ENCODE results near the gene CHMP4A.
A peak's percentile ranks its signal among the peaks of the same experiment; 100 is the strongest.
"Not testable (repeated sequence)": the region's sequence is repeated elsewhere in the genome, so short reads cannot be mapped to it uniquely, and the experiment has no call there.

The CHMP4A gene

DNA sequence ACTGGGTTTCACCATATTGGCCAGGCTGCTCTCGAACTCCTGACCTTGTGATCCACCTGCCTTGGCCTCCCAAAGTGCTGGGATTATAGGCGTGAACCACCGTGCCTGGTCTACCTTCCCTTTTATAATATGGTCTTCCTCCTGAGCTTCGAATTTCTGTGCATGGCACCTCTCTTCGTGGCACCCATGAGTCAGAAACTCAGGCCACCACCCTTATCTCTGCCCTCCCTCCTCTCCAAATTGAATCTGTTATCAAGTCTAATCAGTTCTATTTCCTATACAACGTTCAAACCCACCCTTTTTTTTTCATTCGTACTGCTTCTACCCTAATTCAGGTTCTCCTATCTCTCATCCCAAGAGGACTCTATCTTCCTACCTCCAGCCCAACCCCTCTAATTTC lies 34.1 kb upstream of the CHMP4A start:
- FAIRE-seq = no peak
- no peak for DNase-seq (ENCODE audit: low spot score)

DNA sequence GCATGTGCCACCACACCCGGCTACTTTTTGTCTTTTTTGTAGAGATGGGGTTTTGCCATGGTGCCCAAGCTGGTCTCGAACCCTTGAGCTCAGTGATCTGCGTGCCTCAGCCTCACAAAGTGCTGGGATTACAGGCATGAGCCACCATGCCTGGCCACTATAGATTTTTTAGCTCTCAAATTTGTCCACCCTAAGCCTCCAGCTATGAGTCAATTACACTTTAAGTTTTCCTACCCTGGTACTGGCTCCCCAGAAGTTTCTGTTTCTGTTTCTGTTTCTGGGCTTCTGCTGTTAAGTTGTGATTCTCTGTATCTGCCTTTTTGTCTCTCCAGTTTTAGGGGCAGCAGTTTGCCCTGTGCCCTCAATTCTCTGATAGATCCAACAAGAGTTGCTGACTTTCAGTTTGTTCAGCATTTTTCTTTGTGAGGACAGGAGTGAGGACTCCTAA lies 33.5 kb upstream of the CHMP4A start:
- no peak for DNase-seq (ENCODE audit: low spot score)
- FAIRE-seq = no peak

DNA sequence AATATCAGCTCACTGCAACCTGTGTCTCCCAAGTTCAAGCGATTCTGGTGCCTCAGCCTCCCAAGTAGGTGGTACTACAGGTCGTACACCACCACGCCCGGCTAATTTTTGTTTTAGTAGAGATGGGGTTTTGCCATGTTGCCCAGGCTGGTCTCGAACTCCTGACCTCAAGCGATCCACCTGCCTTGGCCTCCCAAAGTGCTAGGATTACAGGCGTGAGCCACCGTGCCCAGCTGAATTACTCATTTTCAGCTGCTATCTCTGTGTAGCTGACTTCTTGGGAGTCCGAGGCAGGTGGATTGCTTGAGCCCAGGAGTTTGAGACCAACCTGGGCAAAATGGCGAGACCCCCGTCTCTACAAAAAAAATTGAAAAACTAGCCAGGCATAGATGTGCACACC lies 32.1 kb upstream of the CHMP4A start:
- DNase-seq (ENCODE audit: low spot score); FAIRE-seq: not testable (repeated sequence)

DNA sequence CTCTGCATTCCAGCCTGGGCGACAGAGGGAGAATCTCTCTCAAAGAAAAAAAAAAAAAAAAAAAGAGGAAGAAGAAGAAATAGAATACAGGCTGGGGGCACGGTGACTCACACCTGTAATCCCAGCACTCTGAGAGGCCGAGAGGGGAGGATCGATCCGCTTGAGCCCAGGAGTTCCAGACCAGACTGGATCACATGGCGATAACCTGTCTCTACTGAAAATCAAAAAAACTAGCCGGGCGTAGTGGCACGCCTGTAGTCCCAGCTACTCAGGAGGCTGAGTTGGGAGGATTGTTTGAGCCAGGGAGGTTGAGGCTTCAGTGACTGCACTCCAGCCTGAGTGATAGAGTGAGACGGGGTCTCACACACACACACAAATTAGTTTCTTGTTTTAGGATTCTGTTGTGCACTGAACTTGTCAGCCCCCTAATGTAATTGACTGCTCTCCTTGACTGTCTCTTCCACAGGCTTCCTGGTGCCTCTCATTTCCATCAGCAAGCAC lies 30.1 kb upstream of the CHMP4A start:
- FAIRE-seq = no peak
- peak; percentile 27 for DNase-seq (ENCODE audit: low spot score)

DNA sequence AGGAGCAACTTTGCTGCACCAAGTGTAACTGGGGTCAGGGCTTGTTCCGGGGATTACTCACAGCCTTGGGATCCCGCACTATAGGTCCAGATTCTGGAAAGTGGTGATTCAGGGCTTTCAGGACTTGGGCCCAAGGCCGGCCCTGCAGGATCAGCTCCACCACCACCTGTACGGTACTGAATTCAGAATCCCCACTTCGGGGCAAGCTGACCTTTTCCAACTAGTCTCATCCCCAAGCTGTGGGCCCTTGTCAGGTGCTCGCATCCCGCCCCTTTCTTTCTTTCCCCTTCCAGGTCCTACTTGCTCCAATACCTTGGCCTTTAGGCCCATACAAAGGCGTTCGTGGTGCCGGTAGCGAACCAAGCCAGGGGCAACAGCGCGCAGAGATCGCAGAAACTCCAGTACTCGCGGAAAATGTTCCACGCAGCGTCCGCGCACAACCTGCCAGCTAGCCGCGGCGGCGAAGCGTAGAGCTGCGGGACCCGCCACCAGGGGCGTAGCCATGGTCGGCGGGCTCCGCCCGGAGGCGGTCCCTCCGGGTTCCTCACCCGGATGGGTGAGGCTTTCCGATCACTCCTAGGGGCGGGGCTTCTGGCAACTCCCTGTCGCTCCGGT lies 28.6 kb upstream of the CHMP4A start:
- peak; percentile 97 for DNase-seq (ENCODE audit: low spot score)
- no peak for FAIRE-seq

DNA sequence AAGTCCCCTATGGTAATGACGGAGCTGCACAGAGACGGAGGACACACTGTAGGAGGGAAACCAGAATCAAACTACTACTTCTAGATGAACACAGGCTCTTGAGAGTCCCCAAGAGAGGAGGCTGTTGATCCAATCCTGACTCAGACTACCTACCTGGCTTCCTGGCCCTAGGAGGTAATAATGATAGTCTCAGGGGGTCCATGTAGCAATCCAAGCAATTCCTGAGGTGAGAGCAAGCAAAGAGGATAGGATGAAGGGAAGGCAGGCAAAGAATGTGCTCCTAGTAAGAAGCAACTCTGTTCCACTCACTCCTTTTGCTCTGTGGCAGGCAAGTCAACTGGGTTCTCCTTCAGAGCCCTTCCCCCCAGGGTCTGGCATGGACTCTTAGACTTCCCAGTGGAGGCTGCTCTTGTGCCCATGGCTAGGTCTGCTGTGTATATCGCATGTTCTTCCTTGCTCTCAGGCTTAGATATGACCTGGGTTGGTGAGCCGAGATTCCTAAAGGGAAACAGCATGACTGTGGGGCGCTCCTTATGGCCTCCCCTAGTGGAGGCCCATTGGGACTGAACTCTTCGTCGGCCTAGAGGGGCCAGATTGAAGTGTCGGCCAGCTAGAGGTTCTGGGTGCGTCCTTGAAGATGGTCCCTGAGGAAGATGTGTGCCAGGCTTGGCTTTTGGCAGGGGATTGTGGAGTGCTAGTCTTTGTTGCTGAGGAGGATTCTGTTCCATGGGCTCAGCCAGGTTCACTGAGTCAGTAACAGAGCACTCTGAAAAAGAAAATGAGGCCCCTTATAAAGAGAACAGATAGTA lies 27.0 kb upstream of the CHMP4A start:
- DNase-seq (ENCODE audit: low spot score) = no peak
- FAIRE-seq = no peak

DNA sequence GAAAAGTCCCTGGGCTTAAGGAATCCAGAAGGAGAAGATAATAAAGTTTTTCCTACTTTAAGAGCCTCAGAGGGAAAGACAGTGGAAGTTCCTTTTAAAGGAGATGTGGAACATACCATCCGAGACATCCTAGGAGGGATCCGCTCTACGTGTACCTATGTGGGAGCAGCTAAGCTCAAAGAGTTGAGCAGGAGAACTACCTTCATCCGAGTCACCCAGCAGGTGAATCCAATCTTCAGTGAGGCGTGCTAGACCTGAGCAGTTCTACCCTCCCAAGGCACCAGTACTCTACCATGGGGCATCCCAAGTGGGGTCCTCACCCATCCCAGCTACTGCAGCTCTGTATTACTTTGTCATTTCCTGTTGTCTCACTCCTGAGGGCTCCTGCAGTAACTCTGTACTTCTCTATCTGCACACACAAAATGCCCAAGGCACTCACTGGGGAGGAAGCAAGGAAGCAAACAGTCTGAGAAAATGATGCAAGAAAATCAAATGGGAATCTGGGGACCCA lies 25.3 kb upstream of the CHMP4A start:
- FAIRE-seq = no peak

DNA sequence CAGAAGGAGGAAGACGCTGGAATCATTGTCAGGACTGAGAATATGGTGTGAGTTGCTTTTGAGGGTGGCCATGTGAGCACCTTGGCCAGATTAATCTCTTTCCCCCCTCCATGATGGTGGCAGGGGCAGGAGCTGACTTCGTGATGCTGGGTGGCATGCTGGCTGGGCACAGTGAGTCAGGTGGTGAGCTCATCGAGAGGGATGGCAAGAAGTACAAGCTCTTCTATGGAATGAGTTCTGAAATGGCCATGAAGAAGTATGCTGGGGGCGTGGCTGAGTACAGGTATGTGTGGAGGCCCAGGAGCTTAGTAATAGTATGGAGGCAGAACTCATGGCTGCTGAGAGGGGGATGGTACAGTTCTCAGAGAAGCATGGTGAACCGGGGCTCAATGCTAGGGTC lies 24.8 kb upstream of the CHMP4A start:
- no peak for FAIRE-seq
- DNase-seq (ENCODE audit: low spot score) = no peak

More for the DNA sequence above, 25.3 kb upstream of the CHMP4A start:
- no peak for DNase-seq (ENCODE audit: low spot score)

DNA sequence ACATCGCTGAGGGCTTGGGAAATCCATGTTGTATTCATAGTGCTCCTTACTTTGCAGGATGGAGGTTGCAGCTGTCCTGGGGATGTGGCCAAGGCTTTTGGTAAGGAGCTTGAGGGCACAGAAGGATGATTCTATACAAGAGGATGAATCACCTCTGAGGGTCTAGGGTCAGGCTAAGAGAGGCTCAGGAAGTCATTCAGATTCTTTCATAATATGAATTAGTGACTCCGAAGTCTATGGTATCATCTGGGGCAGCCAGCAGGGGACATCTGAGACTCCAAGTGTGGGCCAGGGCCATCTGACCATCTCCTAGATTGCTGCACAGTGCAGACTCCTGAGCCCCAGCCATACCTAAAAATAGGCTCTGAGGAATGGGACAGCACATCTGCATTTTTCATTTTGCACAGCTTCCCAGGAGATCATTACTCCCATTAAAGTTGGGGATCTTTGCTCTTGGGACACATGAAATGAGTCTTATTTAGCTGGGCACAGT lies 24.2 kb upstream of the CHMP4A start:
- no peak for FAIRE-seq
- no peak for DNase-seq (ENCODE audit: low spot score)

DNA sequence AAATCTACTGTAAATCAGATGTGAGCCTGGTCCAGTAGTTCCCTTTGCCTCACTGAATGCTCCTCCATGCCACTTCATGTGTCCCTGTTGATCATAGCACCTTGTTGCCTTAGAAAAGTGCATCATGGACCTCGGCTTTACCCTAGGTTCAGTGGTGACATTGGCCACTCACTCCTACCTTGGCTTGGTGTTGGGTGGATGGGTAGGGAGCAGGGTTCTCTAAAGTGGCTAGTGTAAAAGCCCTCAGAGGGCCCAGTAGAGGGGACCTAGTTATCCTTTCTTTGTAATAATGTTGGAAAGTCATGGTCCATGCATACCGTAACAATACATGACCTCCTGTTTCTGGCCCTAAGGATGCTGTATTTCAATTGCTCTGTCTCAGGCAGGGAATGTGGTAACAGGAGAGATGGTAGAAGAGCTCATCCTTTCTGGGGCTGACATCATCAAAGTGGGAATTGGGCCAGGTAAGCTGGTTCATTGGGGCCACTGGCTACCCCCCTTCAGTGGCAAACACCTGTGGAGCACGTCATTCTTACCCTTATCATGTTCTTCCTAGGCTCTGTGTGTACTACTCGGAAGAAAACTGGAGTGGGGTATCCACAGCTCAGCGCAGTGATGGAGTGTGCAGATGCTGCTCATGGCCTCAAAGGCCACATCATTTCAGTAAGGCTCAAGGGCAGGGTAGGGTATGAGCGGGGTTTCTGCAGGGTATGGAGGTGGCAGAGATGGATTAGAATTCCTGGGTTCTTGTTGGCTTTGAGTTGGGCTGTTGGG lies 23.6 kb upstream of the CHMP4A start:
- no peak for FAIRE-seq
- no peak for DNase-seq (ENCODE audit: low spot score)

DNA sequence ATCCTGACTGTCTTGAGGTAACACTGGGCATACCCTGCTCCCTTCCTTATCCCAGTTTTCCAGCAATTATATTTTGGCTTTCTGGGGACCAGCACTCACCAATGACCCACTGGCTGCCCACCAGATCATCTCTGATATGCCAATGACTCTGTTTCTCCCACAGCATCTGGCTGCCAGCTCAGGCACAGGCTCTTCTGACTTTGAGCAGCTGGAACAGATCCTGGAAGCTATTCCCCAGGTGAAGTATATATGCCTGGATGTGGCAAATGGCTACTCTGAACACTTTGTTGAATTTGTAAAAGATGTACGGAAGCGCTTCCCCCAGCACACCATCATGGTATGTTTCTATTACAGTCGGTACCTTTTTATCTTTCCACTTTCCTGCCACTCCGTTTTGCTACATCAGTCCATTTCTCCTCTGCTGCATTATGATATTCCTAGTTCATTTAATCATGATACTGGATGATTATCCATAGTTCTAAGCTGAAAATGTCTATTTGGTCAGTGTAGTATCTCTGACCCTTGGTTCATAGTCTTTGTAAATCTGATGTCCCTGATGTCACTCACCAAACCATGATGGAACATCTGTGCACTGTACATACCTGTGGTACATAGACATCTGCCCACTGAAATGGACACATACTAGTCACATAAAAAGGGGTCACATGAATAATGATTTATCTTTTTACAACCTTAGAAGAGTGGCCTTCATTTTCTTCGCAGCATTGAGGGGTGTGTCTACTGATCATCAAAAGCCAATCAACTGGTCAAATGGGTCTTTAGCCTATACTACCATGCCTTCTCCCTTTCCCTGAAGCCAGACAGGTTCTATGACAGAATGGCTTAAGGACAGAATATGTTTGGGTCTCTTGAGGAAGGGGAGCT lies 22.8 kb upstream of the CHMP4A start:
- no peak for DNase-seq (ENCODE audit: low spot score)
- no peak for FAIRE-seq

DNA sequence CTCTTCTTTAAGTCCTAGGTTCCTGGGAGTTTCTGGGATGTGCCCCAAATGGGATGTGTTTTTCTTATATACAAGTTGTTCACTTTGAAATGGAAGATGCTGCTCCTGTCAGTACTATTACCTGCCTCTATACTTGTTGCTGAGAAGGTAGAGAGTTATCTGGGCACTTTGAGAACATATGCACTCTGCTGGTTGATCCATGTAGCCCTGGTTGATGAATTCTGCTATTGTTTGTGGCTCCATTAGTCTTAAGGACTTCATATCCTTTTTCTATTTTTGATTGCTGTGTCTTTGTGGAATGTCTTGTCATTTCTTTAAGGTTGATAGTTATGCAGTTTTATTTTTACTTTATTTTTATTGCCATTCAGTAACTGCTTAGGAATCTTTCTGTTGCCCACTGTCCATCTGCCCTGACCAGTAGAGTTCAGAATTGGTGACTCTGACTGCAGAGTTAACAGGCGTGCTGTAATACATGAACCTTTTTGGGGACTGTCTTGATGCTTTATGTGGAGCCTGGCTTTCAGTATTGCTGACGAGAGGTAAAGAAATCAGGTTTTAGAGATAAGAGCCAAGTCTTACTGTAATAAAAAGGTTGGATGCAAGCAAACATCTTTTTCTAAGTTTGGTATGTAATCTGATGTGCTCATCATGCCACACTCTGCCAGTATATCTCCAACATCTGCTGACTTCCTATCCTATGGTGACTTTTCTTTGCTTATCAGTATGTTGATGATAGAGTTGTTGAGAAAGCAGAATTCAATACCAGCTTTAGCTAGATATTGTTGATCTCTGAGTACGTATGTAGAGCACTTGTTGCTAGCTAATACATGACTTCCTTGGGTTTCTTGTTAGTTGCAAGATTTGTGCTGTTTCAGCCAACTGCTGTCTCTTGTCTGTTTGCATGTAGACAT lies 21.1 kb upstream of the CHMP4A start:
- FAIRE-seq (no peak), DNase-seq (ENCODE audit: low spot score) (no peak)

DNA sequence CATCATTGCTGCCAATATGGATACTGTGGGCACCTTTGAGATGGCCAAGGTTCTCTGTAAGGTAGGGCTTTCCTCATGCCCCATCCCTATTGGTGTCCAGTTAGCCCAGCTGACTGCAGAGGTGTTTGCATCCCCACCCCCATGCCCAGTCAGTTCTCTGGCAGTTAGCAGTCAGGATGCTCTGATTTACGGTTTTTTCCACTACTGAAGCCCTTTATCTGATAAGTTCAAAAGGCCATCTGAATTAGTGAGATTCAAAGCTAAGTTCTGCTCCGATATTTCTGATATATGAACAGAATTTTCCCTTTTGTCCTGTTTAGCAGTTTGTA lies 20.2 kb upstream of the CHMP4A start:
- no peak for DNase-seq (ENCODE audit: low spot score)
- no peak for FAIRE-seq

DNA sequence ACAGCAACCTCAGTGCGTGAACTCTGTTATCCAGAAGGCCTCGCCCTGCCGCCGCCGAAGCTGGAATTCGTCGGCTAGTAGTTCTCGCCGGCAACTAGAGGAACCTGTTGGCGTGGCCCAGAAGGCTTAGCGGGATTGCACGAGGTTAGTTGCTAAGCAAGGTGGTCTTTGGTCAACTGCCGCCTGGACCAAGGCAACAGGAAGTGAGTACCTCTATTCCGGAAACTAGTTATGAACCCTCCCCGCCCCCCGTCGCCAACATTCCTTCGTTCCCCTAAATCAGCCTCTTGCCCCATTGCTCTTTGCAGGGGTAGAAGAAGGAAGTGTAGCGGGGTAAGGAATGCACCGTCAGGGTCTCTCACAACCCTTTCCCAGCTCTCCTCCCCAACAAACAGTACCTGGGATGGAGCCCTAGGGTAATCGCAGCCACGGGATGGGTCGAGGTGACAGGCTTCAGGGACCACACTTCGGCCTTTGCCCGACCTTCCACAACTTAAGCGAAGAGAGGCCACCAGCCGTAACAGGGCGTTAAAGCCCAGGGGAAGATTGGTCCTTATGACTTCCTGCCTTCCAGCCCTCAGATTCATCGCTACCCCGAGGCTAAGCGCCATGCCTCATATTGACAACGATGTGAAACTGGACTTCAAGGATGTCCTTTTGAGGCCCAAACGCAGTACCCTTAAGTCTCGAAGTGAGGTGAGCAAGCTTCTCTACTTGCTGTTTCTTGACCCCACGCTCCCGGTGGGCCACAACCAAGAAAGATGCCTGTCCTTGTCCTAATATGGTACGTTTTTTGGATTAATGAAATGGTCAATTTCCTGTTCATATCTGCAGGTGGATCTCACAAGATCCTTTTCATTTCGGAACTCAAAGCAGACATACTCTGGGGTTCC lies 19.6 kb upstream of the CHMP4A start, which contains the start of gene GMPR2:
Gene GMPR2, plus strand, starts transcription at position 285 of the 893 bp plus-strand sequence. Its CDS starts 325 bp downstream, at position 610.
- FAIRE-seq (no peak), DNase-seq (ENCODE audit: low spot score) (peak; percentile 73)

DNA sequence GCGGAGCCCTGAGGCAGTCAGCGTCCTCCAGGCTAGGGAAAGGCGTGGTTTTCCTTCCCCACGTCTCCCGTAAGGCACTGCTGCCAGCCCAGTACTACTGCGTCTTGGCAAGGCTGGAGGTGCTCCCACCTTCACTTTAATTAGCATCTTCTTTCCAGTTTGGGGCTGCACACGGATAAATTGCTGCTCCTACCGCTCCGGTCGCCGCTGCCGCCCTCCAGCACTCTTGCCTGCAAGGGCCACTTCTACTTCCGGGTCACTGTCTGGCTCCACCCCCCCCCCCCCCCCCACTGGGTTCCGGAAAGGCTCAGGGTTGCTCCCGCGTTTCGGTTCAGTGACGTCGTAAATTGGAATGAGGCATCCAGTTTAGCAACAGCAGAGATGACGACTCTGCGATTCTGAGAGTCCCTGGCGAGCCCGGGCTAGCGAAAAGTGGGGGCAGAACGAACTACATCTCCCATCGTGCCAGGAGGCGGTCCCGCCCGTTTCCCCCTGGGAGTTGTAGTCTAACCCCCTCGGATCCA lies 18.9 kb upstream of the CHMP4A start, which contains the start of gene NEDD8:
Gene NEDD8, minus strand, starts transcription at position 247 of the 524 bp plus-strand sequence. Its CDS starts 100 bp downstream, at position 147.
- DNase-seq (ENCODE audit: low spot score) (peak; percentile 90), FAIRE-seq (no peak)

DNA sequence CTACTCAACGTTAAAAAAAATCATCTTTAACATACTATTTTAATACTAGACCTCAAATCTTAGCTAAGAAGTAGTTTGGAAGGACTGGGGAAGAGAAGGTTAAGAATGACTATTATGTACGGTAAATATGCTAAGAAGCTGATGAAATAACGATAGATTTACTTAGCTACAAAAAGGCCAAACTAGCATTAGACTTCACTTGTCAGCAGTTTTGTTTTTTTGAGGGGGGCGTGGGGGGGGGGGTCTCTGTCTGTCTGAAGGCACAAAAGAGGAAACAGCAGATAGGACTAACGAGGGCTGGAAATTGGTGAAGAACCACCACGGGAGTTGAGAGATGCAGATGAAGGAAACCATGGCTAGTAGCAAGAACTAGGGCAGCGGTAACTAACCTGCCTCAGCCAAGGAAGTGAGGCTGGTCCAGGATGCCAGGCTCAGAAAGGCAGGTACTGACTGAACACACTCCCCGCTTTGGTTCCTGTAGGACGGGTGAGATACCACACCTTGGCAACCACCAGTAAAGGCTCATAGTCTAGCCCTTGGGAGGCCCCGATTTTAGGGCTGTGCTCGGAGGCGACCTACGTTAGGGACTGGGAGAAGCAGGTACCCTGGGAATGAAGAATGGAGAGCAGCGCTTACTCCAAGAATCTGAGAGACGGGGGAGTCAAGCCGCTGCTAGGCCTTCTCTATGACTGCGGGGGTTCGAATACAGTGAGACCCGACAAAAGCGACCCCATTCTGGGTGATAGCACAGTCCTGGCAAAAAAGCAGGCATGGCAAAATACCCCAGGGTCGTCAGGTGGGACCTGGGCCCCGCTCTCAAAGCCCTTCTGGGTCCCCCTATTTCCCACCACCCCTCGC lies 18.2 kb upstream of the CHMP4A start:
- DNase-seq (ENCODE audit: low spot score) (no peak), FAIRE-seq (no peak)

DNA sequence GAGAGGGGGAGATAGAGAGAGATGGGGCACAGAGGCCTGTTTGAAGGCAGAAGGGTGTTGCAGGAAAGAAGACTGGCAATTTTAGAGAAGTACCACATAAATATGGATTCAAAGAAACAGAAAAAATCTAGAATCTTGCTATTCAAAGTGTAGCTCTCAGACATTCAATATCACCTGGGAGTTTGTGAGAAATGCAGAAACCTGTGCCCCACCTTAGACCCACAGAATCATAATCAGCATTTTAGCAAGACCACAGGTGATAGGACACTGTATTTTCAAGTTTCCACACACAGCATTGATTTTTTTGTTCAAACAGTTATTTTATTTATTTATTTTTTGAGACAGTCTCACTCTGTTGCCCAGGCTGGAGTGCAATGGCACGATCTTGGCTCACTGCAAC lies 15.6 kb upstream of the CHMP4A start:
- DNase-seq (ENCODE audit: low spot score) = no peak
- no peak for FAIRE-seq

All from urothelium cell line (cell line).